OCI-LY7 (cell line): Measurements from ENCODE around the gene EEF1A2. TPM values are rescaled to one million over a fixed set of nuclear protein-coding genes. Genes with fewer than 3 reads are reported as not detected.

Experiments
- BruUV-seq: library from RNA; stranded (reverse); fragments of 400-500 nt; replicated peaks from 2 replicates; lab custom pipeline; 2021; lab: Mats Ljungman, UMichigan
- CTCF ChIA-PET: fragments of 300-600 bp; sonication (Branson Sonifier 250); formaldehyde crosslinking; loops from one replicate; lab custom pipeline; 2022; ENCODE audit warnings: antibody characterized with exemption; ENCODE audit not compliant: unreplicated experiment; lab: Charles Lee
- POLR2A ChIA-PET: fragments of 300-600 bp; sonication (Branson Sonifier 250); formaldehyde crosslinking; loops from one replicate; lab custom pipeline; 2022; ENCODE audit warnings: antibody characterized with exemption; lab: Charles Lee
- DNase-seq: peaks from one replicate; pipeline ENCODE4 v3.0.0-alpha.2; 2015; ENCODE audit warnings: low spot score
- H2AFZ ChIP-seq: fragments of 200-600 bp; sonication (generic), shearing (Covaris generic); 2 replicates; pipeline ENCODE4 v1.6.1; 2014; ENCODE audit warnings: mild to moderate bottlenecking, antibody characterized with exemption, low read length, moderate library complexity
- H3K27ac ChIP-seq: fragments of 200-600 bp; sonication (generic); 2 replicates; pipeline ENCODE4 v1.5.1; 2014; ENCODE audit warnings: mixed run types, low read depth, mild to moderate bottlenecking, moderate library complexity, low read length, inconsistent platforms; ENCODE audit not compliant: poor library complexity, severe bottlenecking
- H3K36me3 ChIP-seq: fragments of 200-600 bp; sonication (generic); 2 replicates; pipeline ENCODE4 v1.6.1; 2014; ENCODE audit warnings: mild to moderate bottlenecking, antibody characterized with exemption, low read length, moderate library complexity, mixed read lengths; ENCODE audit not compliant: insufficient read depth
- H3K4me1 ChIP-seq: fragments of 200-600 bp; sonication (generic); 2 replicates; pipeline ENCODE4 v1.5.1; 2014; ENCODE audit warnings: mild to moderate bottlenecking, low read length; ENCODE audit not compliant: insufficient read depth, poor library complexity, severe bottlenecking
- H3K4me2 ChIP-seq: fragments of 200-600 bp; sonication (generic); 2 replicates; pipeline ENCODE4 v1.6.1; 2014; ENCODE audit warnings: mild to moderate bottlenecking, low read length
- H3K4me3 ChIP-seq: fragments of 200-600 bp; sonication (generic); 2 replicates; pipeline ENCODE4 v1.5.1; 2014; ENCODE audit warnings: mild to moderate bottlenecking, low read depth, low read length; ENCODE audit not compliant: poor library complexity, severe bottlenecking
- H3K79me2 ChIP-seq: fragments of 200-600 bp; sonication (generic); 2 replicates; pipeline ENCODE4 v1.6.1; 2016; ENCODE audit warnings: low read depth, mild to moderate bottlenecking, low read length, moderate library complexity, mixed read lengths; ENCODE audit not compliant: insufficient read depth
- H3K9me2 ChIP-seq: fragments of 200-600 bp; sonication (generic); 2 replicates; pipeline ENCODE4 v1.6.1; 2016; ENCODE audit warnings: mild to moderate bottlenecking, low read length, mixed read lengths; ENCODE audit not compliant: insufficient read depth
- H3K9me3 ChIP-seq: fragments of 200-600 bp; sonication (generic); 2 replicates; pipeline ENCODE4 v1.6.1; 2014; ENCODE audit warnings: mild to moderate bottlenecking, mixed run types, low read length, mixed read lengths
- H4K20me1 ChIP-seq: fragments of 200-600 bp; sonication (generic); 2 replicates; pipeline ENCODE4 v1.6.1; 2014; ENCODE audit warnings: mild to moderate bottlenecking, antibody characterized with exemption, low read length, moderate library complexity, mixed read lengths; ENCODE audit not compliant: insufficient read depth
- CTCF ChIP-seq: fragments of 200-600 bp; sonication (generic); conservative IDR thresholded peaks from 2 replicates; pipeline ENCODE4 v1.5.1; 2014; ENCODE audit warnings: mild to moderate bottlenecking, antibody characterized with exemption, low read length, moderate library complexity, mixed read lengths
- EZH2phosphoT487 ChIP-seq: fragments of 200-600 bp; sonication (generic); IDR thresholded peaks from 2 replicates; pipeline ENCODE4 v1.6.1; 2018; ENCODE audit warnings: low read depth, borderline replicate concordance, mild to moderate bottlenecking, mixed run types, antibody characterized with exemption, low read length, moderate library complexity, mixed read lengths
- intact Hi-C: fragments of 100-400 bp; cut with micrococcal nuclease; formaldehyde crosslinking; loops from one replicate; pipeline ENCODE4 v1.10.0; 2022; ENCODE audit not compliant: unreplicated experiment
- total RNA-seq, 2 experiments: library from RNA; depleted of rRNA in 1 of 2; stranded (reverse); fragments of >200 nt in 1 of 2; shearing (Covaris generic) in 1 of 2; gene quantifications; 2 replicates each; pipeline ENCODE4 v1.2.3, GENCODE V29; 2014 to 2022

The EEF1A2 gene
- total RNA-seq, 2 experiments from 2014 or later, result 0.22 TPM; not detected in 1

DNA sequence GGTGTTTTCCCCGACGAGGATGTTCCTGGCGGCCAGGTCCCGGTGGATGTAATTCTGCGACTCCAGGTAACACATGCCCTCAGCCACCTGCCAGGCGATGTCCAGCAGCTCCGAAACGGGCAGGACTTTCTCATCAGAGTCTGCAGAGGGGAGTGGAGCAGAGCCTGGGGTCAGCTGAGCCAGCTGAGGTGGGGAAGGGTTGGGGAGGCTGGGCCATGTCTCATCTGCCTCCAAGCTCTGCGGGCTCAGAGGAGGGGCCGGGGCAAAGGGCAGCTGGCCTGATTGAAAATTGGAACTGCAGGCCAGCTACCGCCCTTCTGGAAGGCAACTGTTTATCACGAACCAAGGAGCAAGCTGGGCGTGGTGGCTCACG lies 31.9 kb upstream of the EEF1A2 start:
- Histone ChIP-seq H3K9me3 (no peaks in the 10 kb centered on the region), H2AFZ (no peak overlapping the region), H3K9me2 (no peaks in the 10 kb centered on the region), H3K79me2 (no peaks in the 10 kb centered on the region), H3K4me3 (no peak overlapping the region), H3K36me3 (no peaks in the 10 kb centered on the region), H3K27ac (no peak overlapping the region), H3K4me1 (no peaks in the 10 kb centered on the region), H3K4me2 (no peak overlapping the region), H4K20me1 (no peaks in the 10 kb centered on the region)
- CTCF ChIA-PET, result no interaction called here
- intact Hi-C loops, result loop anchor here (10.0 kb wide), 1 partner anchor 334 kb away; the partner anchor contains the start of genes ABHD16B and TPD52L2
- no TSS peak for BruUV-seq
- POLR2A ChIA-PET, result no interaction called here
- TF ChIP-seq CTCF (no peak), EZH2phosphoT487 (no peak)
- DNase-seq, result no peak

DNA sequence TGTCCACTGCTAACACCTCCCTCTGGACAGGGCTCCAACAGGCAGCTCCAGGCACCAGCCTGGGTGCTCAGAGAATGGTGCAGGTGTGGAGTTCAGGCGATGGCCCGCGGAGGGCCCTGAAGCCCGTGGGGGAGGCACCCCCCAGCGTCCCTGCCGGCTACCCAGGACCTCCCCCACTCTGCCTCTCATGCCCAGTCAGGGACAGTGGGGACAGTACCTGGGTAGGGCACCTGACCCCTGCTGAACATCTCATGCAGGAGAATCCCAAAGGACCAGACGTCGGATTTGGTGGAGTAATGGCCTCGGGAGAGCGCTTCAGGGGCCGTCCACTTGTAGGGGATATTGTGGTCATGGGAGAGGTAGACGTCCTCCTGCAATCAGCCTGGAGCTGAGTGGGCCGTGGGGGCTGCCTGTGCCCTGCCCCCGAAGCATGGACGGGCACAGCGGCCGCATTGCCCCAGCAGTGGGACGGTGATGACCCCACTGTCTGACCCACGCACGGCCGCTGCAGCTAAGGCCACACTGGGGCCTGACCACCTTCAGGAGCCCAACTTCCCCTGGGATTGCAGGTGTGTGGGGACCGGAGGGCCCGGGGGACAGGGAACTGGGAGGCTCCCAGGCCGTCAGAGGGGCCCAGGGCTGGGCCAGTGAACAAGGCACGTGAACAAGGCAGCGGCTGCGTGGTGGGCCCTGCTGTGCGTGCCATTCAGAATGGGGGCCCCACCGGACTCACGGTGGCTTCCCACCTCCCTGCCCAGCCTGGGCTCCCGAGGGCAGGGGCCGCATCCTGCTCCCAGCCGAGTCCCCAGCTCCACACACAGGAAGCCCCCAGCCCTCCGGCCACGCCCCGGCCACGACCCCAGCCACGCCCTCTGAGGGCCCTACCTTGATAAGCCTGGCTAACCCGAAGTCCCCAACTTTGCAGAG lies 31.2 kb upstream of the EEF1A2 start:
- no peak overlapping the region for H2AFZ ChIP-seq
- ChIA-PET POLR2A (no interaction called here), CTCF (no interaction called here)
- H3K36me3 ChIP-seq, result no peaks in the 10 kb centered on the region
- H3K4me2 ChIP-seq, result no peak overlapping the region
- H4K20me1 ChIP-seq, result no peaks in the 10 kb centered on the region
- no peaks in the 10 kb centered on the region for H3K79me2 ChIP-seq
- H3K4me1 ChIP-seq, result no peaks in the 10 kb centered on the region
- DNase-seq, result no peak
- no peak overlapping the region for H3K27ac ChIP-seq
- H3K9me2 ChIP-seq, result no peaks in the 10 kb centered on the region
- no peak overlapping the region for H3K4me3 ChIP-seq
- no peaks in the 10 kb centered on the region for H3K9me3 ChIP-seq
- BruUV-seq, result no TSS peak
- intact Hi-C loops, result loop anchor here (10.0 kb wide), 1 partner anchor 335 kb away; the partner anchor contains the start of genes ABHD16B and TPD52L2
- TF ChIP-seq CTCF (no peak), EZH2phosphoT487 (no peak)
